Activated CD8-positive, alpha-beta memory T cell treated with anti-CD3 and anti-CD28 coated beads, Interleukin-2, amount 50 U/mL, for 48 hours (primary cell): ENCODE results near the gene EFTUD2.

Experiments
- DNase-seq: peaks from one replicate; pipeline ENCODE4 v3.0.0-alpha.2; 2020

Gene EFTUD2

DNA sequence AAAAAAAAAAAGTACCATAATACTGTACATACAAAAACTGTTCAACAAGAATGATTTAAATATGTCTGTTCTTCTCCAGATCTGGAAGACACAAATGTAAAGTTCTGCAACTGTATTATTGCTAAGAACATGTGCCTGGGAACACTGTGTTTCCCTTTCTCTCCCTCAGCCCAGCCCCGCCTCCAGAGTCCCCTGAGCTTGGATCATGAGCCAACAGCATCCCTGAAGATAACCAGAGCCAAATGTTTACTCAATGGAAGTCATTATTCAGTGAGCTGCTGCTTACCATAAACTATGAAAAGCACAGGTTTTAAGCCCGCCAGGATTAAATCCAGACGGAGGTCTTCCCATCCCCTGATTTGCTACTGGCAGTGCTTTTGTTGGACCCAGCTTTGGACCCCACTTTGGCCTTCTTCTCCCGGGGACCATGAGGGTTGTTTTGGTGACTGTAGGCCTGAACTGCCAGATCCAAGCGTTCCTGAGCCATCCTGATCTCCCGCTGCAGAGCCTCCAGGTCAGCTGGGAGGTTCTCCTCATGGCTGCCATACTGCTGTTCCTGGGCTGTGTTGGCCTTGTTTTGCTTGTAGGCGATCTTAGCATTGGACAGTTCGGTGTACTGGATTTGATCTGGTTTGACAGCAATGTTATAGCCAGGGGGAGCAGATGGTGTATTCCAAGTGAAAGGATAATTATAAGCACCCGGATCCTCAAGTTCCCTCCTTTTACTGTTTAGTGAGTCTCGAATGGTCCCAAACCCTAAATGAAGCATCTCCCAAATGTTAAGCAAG, 94.7 kb downstream of the EFTUD2 start:
- DNase-seq = no peak

DNA sequence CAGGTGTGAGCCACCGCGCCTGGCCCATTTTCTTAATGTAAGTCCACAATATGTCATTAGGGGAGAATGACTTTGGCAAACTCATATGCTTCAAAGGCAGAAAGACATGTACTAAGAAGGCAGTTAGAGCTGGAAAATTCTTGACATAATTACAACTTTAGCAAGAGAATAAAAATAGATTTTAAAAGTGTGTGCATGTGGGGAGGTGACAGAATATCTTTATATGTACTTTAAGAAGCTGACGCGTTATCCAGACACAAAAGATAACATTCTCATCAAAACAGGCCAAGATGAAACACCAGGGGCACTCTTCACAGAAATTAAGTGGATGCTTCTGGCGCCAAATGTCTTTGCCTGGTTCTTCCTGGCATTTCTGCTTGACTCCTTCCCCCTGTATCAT, 97.4 kb downstream of the EFTUD2 start:
- DNase-seq = no peak
